Vagina (tissue), 2 donors: Measurements from ENCODE around the gene VCX2.

Source experiments
- POLR2A ChIP-seq, 2 donors: fragments of 450-650 bp; IDR thresholded peaks; one replicate each; pipeline ENCODE4 v1.6.1; 2017; ENCODE audit warnings: antibody characterized with exemption in 2 of 2, mild to moderate bottlenecking in 2 of 2, moderate library complexity in 2 of 2
- POLR2AphosphoS5 ChIP-seq, 2 donors: sonication (generic); formaldehyde crosslinking; IDR thresholded peaks; one replicate each; pipeline ENCODE4 v1.9.0; 2017; ENCODE audit warnings: antibody characterized with exemption in 2 of 2, mild to moderate bottlenecking in 2 of 2, low read depth in 1 of 2; ENCODE audit not compliant: insufficient read depth in 1 of 2
- TF ChIP-seq, protein P1 (sequence below), 3 experiments: fragments of 450-650 bp in 2 of 3; fragments of 200-600 bp in 1 of 3; sonication (generic) in 1 of 3; IDR thresholded peaks; one replicate each; pipeline ENCODE4 v1.5.1; 2017 to 2019; ENCODE audit warnings: antibody characterized with exemption in 3 of 3, mild to moderate bottlenecking in 2 of 3, moderate library complexity in 2 of 3

DNA sequence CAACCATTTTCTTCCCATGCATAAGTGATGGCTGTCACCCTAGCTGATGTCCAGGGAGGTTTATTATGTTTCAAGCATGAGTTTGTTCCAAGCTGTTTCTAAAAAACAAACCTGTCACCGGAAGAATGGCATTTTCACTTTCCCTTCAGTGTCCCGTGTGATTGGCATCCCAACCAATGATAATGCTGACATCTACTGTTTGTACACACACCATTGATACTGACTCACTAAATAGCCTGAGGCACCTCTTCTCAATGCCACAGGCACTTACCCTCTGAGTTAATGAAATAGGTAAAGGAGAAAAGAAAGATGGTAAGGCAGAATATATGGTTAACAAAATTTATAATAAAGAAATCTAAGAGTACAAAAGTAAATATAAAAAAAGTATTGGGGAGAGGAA is 23.1 kb upstream of the VCX2 start:
- TF ChIP-seq POLR2A (IDR thresholded peaks at IDR 0.05), result no peak
- TF ChIP-seq, protein P1, sequence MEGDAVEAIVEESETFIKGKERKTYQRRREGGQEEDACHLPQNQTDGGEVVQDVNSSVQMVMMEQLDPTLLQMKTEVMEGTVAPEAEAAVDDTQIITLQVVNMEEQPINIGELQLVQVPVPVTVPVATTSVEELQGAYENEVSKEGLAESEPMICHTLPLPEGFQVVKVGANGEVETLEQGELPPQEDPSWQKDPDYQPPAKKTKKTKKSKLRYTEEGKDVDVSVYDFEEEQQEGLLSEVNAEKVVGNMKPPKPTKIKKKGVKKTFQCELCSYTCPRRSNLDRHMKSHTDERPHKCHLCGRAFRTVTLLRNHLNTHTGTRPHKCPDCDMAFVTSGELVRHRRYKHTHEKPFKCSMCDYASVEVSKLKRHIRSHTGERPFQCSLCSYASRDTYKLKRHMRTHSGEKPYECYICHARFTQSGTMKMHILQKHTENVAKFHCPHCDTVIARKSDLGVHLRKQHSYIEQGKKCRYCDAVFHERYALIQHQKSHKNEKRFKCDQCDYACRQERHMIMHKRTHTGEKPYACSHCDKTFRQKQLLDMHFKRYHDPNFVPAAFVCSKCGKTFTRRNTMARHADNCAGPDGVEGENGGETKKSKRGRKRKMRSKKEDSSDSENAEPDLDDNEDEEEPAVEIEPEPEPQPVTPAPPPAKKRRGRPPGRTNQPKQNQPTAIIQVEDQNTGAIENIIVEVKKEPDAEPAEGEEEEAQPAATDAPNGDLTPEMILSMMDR (IDR thresholded peaks at IDR 0.05), result no peak
- no peak for TF ChIP-seq POLR2AphosphoS5 (IDR thresholded peaks at IDR 0.05; ENCODE audit: insufficient read depth in 1 of 2, low read depth in 1 of 2)
